Activated naive CD8-positive, alpha-beta T cell treated with anti-CD3 and anti-CD28 coated beads for 36 hours (primary cell): ENCODE data around the gene BICC1. TPM values are rescaled to one million over a fixed set of nuclear protein-coding genes. Genes with fewer than 3 reads are reported as not detected.

Experiments
- DNase-seq: peaks from one replicate; pipeline ENCODE4 v3.0.0; 2021
- H3K27ac Mint-ChIP-seq: one replicate; pipeline ENCODE4 v1.8.0; 2022; ENCODE audit warnings: mild to moderate bottlenecking, moderate library complexity, mixed read lengths
- H3K27me3 Mint-ChIP-seq: one replicate; pipeline ENCODE4 v1.8.0; 2022; ENCODE audit warnings: mild to moderate bottlenecking, mixed read lengths
- H3K36me3 Mint-ChIP-seq: one replicate; pipeline ENCODE4 v1.8.0; 2021; ENCODE audit warnings: mild to moderate bottlenecking, mixed read lengths
- H3K4me1 Mint-ChIP-seq: one replicate; pipeline ENCODE4 v1.8.0; 2021; ENCODE audit warnings: mixed read lengths
- H3K4me3 Mint-ChIP-seq: one replicate; pipeline ENCODE4 v1.8.0; 2022; ENCODE audit warnings: mild to moderate bottlenecking, moderate library complexity, mixed read lengths
- H3K9me3 Mint-ChIP-seq: one replicate; pipeline ENCODE4 v1.8.0; 2022; ENCODE audit warnings: mixed read lengths
- total RNA-seq, 2 experiments: library from RNA; stranded (reverse); gene quantifications; one replicate each; pipeline ENCODE4 v1.2.3, GENCODE V29; 2021

Gene BICC1
- total RNA-seq, 2 experiments from 2014 or later = 0.04 TPM; not detected in 1

- H3K9me3 Mint-ChIP-seq = peaks cover 7% of the 10 kb centered on the region
- H3K27me3 Mint-ChIP-seq = no peaks in the 10 kb centered on the region
- no peak overlapping the region for H3K27ac Mint-ChIP-seq
- H3K4me3 Mint-ChIP-seq = no peak overlapping the region
- no peaks in the 10 kb centered on the region for H3K4me1 Mint-ChIP-seq
- DNase-seq = no peak
- H3K36me3 Mint-ChIP-seq = no peaks in the 10 kb centered on the region
These were observed 222.0 kb downstream of the BICC1 start for GRCh38 chr10:58734664-58735063.

GRCh38 chr10:58735087-58735486 lies 222.4 kb downstream of the BICC1 start:
- no peak overlapping the region for H3K4me3 Mint-ChIP-seq
- no peaks in the 10 kb centered on the region for H3K4me1 Mint-ChIP-seq

GRCh38 chr10:58740620-58741369 lies 228.1 kb downstream of the BICC1 start:
- H3K27me3 Mint-ChIP-seq = no peaks in the 10 kb centered on the region
- H3K27ac Mint-ChIP-seq = no peak overlapping the region
- no peak overlapping the region for H3K4me3 Mint-ChIP-seq
- H3K36me3 Mint-ChIP-seq = no peaks in the 10 kb centered on the region
- H3K4me1 Mint-ChIP-seq = no peaks in the 10 kb centered on the region
- peaks cover 3% of the 10 kb centered on the region for H3K9me3 Mint-ChIP-seq
- no peak for DNase-seq

More at GRCh38 chr10:58735087-58735486, 222.4 kb downstream of the BICC1 start:
- no peak for DNase-seq
- H3K27me3 Mint-ChIP-seq = no peaks in the 10 kb centered on the region
- no peak overlapping the region for H3K27ac Mint-ChIP-seq
- H3K36me3 Mint-ChIP-seq = no peaks in the 10 kb centered on the region
- peaks cover 7% of the 10 kb centered on the region for H3K9me3 Mint-ChIP-seq

GRCh38 chr10:58741673-58742072 lies 229.0 kb downstream of the BICC1 start:
- Mint-ChIP-seq H3K27ac (no peak overlapping the region), H3K9me3 (peaks cover 3% of the 10 kb centered on the region), H3K4me1 (no peaks in the 10 kb centered on the region), H3K27me3 (no peaks in the 10 kb centered on the region), H3K36me3 (no peaks in the 10 kb centered on the region), H3K4me3 (no peak overlapping the region)
- no peak for DNase-seq

GRCh38 chr10:58742141-58742540 lies 229.5 kb downstream of the BICC1 start:
- Mint-ChIP-seq H3K4me3 (no peak overlapping the region), H3K9me3 (peaks cover 3% of the 10 kb centered on the region), H3K36me3 (no peaks in the 10 kb centered on the region), H3K27me3 (no peaks in the 10 kb centered on the region), H3K27ac (no peak overlapping the region), H3K4me1 (no peaks in the 10 kb centered on the region)
- DNase-seq = no peak

- DNase-seq = no peak
- Mint-ChIP-seq H3K9me3 (no peaks in the 10 kb centered on the region), H3K4me3 (no peak overlapping the region), H3K4me1 (no peaks in the 10 kb centered on the region), H3K27ac (no peak overlapping the region), H3K27me3 (no peaks in the 10 kb centered on the region), H3K36me3 (no peaks in the 10 kb centered on the region)
These were observed 230.9 kb downstream of the BICC1 start for GRCh38 chr10:58743466-58744115.

- H3K36me3 Mint-ChIP-seq = no peaks in the 10 kb centered on the region
- H3K27me3 Mint-ChIP-seq = no peaks in the 10 kb centered on the region
These were observed 234.0 kb downstream of the BICC1 start for GRCh38 chr10:58746474-58747185.

GRCh38 chr10:58747687-58748086 lies 235.0 kb downstream of the BICC1 start:
- H3K4me3 Mint-ChIP-seq = no peak overlapping the region
- no peaks in the 10 kb centered on the region for H3K9me3 Mint-ChIP-seq
- no peaks in the 10 kb centered on the region for H3K36me3 Mint-ChIP-seq
- no peaks in the 10 kb centered on the region for H3K27me3 Mint-ChIP-seq
- no peaks in the 10 kb centered on the region for H3K4me1 Mint-ChIP-seq
- H3K27ac Mint-ChIP-seq = no peak overlapping the region
- no peak for DNase-seq

More at GRCh38 chr10:58746474-58747185, 234.0 kb downstream of the BICC1 start:
- H3K4me1 Mint-ChIP-seq = no peaks in the 10 kb centered on the region
- no peak overlapping the region for H3K4me3 Mint-ChIP-seq
- H3K9me3 Mint-ChIP-seq = no peaks in the 10 kb centered on the region
- DNase-seq = no peak
- H3K27ac Mint-ChIP-seq = no peak overlapping the region

GRCh38 chr10:58752665-58753064 lies 240.0 kb downstream of the BICC1 start:
- Mint-ChIP-seq H3K36me3 (no peaks in the 10 kb centered on the region), H3K4me3 (no peak overlapping the region), H3K27me3 (peaks cover 8% of the 10 kb centered on the region), H3K4me1 (no peaks in the 10 kb centered on the region), H3K27ac (no peak overlapping the region), H3K9me3 (no peaks in the 10 kb centered on the region)
- no peak for DNase-seq

GRCh38 chr10:58753425-58753824 lies 240.8 kb downstream of the BICC1 start:
- Mint-ChIP-seq H3K4me1 (no peaks in the 10 kb centered on the region), H3K27ac (no peak overlapping the region), H3K36me3 (no peaks in the 10 kb centered on the region), H3K9me3 (no peaks in the 10 kb centered on the region), H3K27me3 (peaks cover 8% of the 10 kb centered on the region), H3K4me3 (no peak overlapping the region)
- DNase-seq = no peak

- Mint-ChIP-seq H3K27me3 (peaks cover 8% of the 10 kb centered on the region), H3K9me3 (no peaks in the 10 kb centered on the region), H3K4me3 (no peak overlapping the region), H3K27ac (no peak overlapping the region), H3K4me1 (no peaks in the 10 kb centered on the region), H3K36me3 (no peaks in the 10 kb centered on the region)
- no peak for DNase-seq
These were observed 242.0 kb downstream of the BICC1 start for GRCh38 chr10:58754469-58755339.

- no peaks in the 10 kb centered on the region for H3K9me3 Mint-ChIP-seq
- DNase-seq = no peak
- H3K4me3 Mint-ChIP-seq = no peak overlapping the region
- H3K4me1 Mint-ChIP-seq = no peaks in the 10 kb centered on the region
- no peak overlapping the region for H3K27ac Mint-ChIP-seq
- no peaks in the 10 kb centered on the region for H3K36me3 Mint-ChIP-seq
- H3K27me3 Mint-ChIP-seq = peaks cover 12% of the 10 kb centered on the region
These were observed 242.6 kb downstream of the BICC1 start for GRCh38 chr10:58755340-58755610.

- no peaks in the 10 kb centered on the region for H3K36me3 Mint-ChIP-seq
- no peaks in the 10 kb centered on the region for H3K9me3 Mint-ChIP-seq
- peaks cover 13% of the 10 kb centered on the region for H3K27me3 Mint-ChIP-seq
- H3K4me1 Mint-ChIP-seq = no peaks in the 10 kb centered on the region
- no peak overlapping the region for H3K4me3 Mint-ChIP-seq
- no peak for DNase-seq
- H3K27ac Mint-ChIP-seq = no peak overlapping the region
These were observed 243.0 kb downstream of the BICC1 start for GRCh38 chr10:58755677-58756076.

GRCh38 chr10:58756130-58756719 lies 243.6 kb downstream of the BICC1 start:
- Mint-ChIP-seq H3K27ac (no peak overlapping the region), H3K4me1 (no peaks in the 10 kb centered on the region), H3K36me3 (no peaks in the 10 kb centered on the region), H3K9me3 (no peaks in the 10 kb centered on the region), H3K4me3 (no peak overlapping the region), H3K27me3 (peaks cover 13% of the 10 kb centered on the region)
- DNase-seq = no peak
